Adrenal gland (tissue), 5 donors: ENCODE data around the gene PSMD6.

Source experiments
- POLR2A ChIP-seq, 2 donors: fragments of 450-650 bp; IDR thresholded peaks; one replicate each; pipeline ENCODE4 v1.6.1; 2017; ENCODE audit warnings: antibody characterized with exemption in 2 of 2, mild to moderate bottlenecking in 2 of 2, moderate library complexity in 1 of 2
- TF ChIP-seq, protein P1 (sequence below), 6 experiments: fragments of 450-650 bp in 4 of 6; fragments of 200-600 bp in 2 of 6; sonication (generic) in 1 of 6; IDR thresholded peaks; 1 replicate in 5 of 6; 2 replicates in 1 of 6; pipeline versions ENCODE4 v1.5.1 to v1.8.0; 2016 to 2021; ENCODE audit warnings: antibody characterized with exemption in 6 of 6, mild to moderate bottlenecking in 2 of 6, moderate library complexity in 1 of 6
- donor health status: DM: no; HTN: no; CAD: no.

DNA sequence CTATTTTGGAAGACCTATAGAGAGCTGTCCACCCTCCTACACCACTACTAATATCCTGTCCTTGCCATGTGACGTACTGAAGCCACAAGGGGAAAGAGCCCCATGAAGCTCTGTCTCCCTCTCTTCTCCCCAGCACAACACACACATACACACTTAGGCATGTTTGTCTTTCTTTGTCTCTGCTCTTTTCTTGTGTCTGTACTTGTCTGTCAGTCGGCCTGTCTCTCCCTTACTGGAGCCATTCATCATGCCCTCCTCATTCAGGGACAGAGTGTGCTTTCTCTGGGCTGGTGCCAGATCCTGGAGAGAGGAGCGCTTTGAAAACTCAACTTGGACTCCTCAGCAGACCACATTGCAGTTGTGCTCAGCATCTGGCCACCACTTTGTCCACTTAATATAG is 47.6 kb downstream of the PSMD6 start:
- TF ChIP-seq, protein P1, sequence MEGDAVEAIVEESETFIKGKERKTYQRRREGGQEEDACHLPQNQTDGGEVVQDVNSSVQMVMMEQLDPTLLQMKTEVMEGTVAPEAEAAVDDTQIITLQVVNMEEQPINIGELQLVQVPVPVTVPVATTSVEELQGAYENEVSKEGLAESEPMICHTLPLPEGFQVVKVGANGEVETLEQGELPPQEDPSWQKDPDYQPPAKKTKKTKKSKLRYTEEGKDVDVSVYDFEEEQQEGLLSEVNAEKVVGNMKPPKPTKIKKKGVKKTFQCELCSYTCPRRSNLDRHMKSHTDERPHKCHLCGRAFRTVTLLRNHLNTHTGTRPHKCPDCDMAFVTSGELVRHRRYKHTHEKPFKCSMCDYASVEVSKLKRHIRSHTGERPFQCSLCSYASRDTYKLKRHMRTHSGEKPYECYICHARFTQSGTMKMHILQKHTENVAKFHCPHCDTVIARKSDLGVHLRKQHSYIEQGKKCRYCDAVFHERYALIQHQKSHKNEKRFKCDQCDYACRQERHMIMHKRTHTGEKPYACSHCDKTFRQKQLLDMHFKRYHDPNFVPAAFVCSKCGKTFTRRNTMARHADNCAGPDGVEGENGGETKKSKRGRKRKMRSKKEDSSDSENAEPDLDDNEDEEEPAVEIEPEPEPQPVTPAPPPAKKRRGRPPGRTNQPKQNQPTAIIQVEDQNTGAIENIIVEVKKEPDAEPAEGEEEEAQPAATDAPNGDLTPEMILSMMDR (IDR thresholded peaks at IDR 0.05): no peak
- TF ChIP-seq POLR2A (IDR thresholded peaks at IDR 0.05): no peak
